ENCODE measurements around the gene POLR3K.
"Not testable (repeated sequence)": the region's sequence is repeated elsewhere in the genome, so short reads cannot be mapped to it uniquely, and the experiment has no call there.

Gene POLR3K

GRCh38 chr16:42691-43090, 10.7 kb downstream of the POLR3K start:
- no peak for DNase-seq (ENCODE audit: low spot score)

GRCh38 chr16:42069-42457, 11.3 kb downstream of the POLR3K start:
- DNase-seq (ENCODE audit: low spot score): no peak

- no peak for DNase-seq (ENCODE audit: low spot score)
Measured at GRCh38 chr16:41439-42068, 11.9 kb downstream of the POLR3K start.

GRCh38 chr16:38941-39892, 14.2 kb downstream of the POLR3K start:
- peak; percentile 81 for DNase-seq (ENCODE audit: low spot score)

GRCh38 chr16:38206-38605, 15.2 kb downstream of the POLR3K start:
- DNase-seq (ENCODE audit: low spot score): not testable (repeated sequence)

GRCh38 chr16:37511-37910, 15.9 kb downstream of the POLR3K start:
- DNase-seq (ENCODE audit: low spot score): peak; percentile 33

GRCh38 chr16:36336-36984, 16.9 kb downstream of the POLR3K start:
- no peak for DNase-seq (ENCODE audit: low spot score)

- no peak for DNase-seq (ENCODE audit: low spot score)
Measured at GRCh38 chr16:35678-36305, 17.6 kb downstream of the POLR3K start.

GRCh38 chr16:35011-35677, 18.3 kb downstream of the POLR3K start:
- peak; percentile 64 for DNase-seq (ENCODE audit: low spot score)

GRCh38 chr16:34648-34987, 18.8 kb downstream of the POLR3K start:
- no peak for DNase-seq (ENCODE audit: low spot score)

GRCh38 chr16:33877-34647, 19.3 kb downstream of the POLR3K start:
- DNase-seq (ENCODE audit: low spot score): no peak

- not testable (repeated sequence) for DNase-seq (ENCODE audit: low spot score)
Measured at GRCh38 chr16:33154-33876, 20.1 kb downstream of the POLR3K start.

- not testable (repeated sequence) for DNase-seq (ENCODE audit: low spot score)
Measured at GRCh38 chr16:30627-31026, 22.8 kb downstream of the POLR3K start.

- DNase-seq (ENCODE audit: low spot score): not testable (repeated sequence)
Measured at GRCh38 chr16:25926-26348, 27.5 kb downstream of the POLR3K start.

GRCh38 chr16:24151-24550, 29.3 kb downstream of the POLR3K start:
- DNase-seq (ENCODE audit: low spot score): not testable (repeated sequence)

- DNase-seq (ENCODE audit: low spot score): not testable (repeated sequence)
Measured at GRCh38 chr16:20886-21285, 32.5 kb downstream of the POLR3K start.

GRCh38 chr16:17062-17765, 36.2 kb downstream of the POLR3K start:
- not testable (repeated sequence) for DNase-seq (ENCODE audit: low spot score)

GRCh38 chr16:10772-11171, 42.6 kb downstream of the POLR3K start:
- not testable (repeated sequence) for DNase-seq (ENCODE audit: low spot score)

- peak; percentile 41 for DNase-seq (ENCODE audit: low spot score)
Measured at GRCh38 chr16:9903-10665, 43.3 kb downstream of the POLR3K start.
